ENCODE data around the gene TRIM24. TPM values are rescaled to one million over a fixed set of nuclear protein-coding genes. Genes with fewer than 3 reads are reported as not detected.

TRIM24 gene
- total RNA-seq, 4 donors from 2014 or later = 12.1 to 26.9 (median 19.6) TPM

GRCh38 chr7:138587485-138587884 is 127.4 kb downstream of the TRIM24 start:
- Histone ChIP-seq H3K4me3 (no peak overlapping the region), H3K36me3 (peaks cover 0 to 22% (median 10%) of the 10 kb centered on the region in 4 donors), H3K9me3 (no peaks in the 10 kb centered on the region), H3K4me1 (no peaks in the 10 kb centered on the region), H3K27me3 (no peaks in the 10 kb centered on the region), H3K27ac (no peak overlapping the region)
- intact Hi-C loops (cut with DNase I; ENCODE audit: low total_unique reads) = no loop called here
- in situ Hi-C loops (cut with MboI; ENCODE audit: low pct_ligation_motif_present in 1 of 4, low pct_unique_long_range_greater_than_20kb in 1 of 4, low sequenced_read_pairs in 3 of 4) = no loop called here
- WGBS, 2 donors (ENCODE audit: low coverage in 1 of 2) = 96 to 100% methylated on average over 3 to 4 of the region's 4 CpGs
- DNase-seq = no peak
- TF ChIP-seq POLR2AphosphoS5 (IDR thresholded peaks at IDR 0.05) (no peak), POLR2A (IDR thresholded peaks at IDR 0.05) (no peak), CTCF (IDR thresholded peaks at IDR 0.05) (no peak), EP300 (IDR thresholded peaks at IDR 0.05; ENCODE audit: low read depth) (no peak)

- in situ Hi-C loops (cut with MboI; ENCODE audit: low pct_ligation_motif_present in 1 of 4, low pct_unique_long_range_greater_than_20kb in 1 of 4, low sequenced_read_pairs in 3 of 4) (no loop called here), intact Hi-C loops (cut with DNase I; ENCODE audit: low total_unique reads) (no loop called here)
- Histone ChIP-seq H3K9me3 (no peaks in the 10 kb centered on the region), H3K4me3 (no peak overlapping the region), H3K27me3 (no peaks in the 10 kb centered on the region), H3K4me1 (no peaks in the 10 kb centered on the region), H3K27ac (no peak overlapping the region), H3K36me3 (peaks cover 0 to 20% (median 7%) of the 10 kb centered on the region in 4 donors)
- 97 to 100% methylated on average over 2 of the region's 2 CpGs for WGBS, 2 donors (ENCODE audit: low coverage in 1 of 2)
- no peak for DNase-seq
- no peak for TF ChIP-seq POLR2A (IDR thresholded peaks at IDR 0.05)
- no peak for TF ChIP-seq CTCF (IDR thresholded peaks at IDR 0.05)
- no peak for TF ChIP-seq EP300 (IDR thresholded peaks at IDR 0.05; ENCODE audit: low read depth)
- no peak for TF ChIP-seq POLR2AphosphoS5 (IDR thresholded peaks at IDR 0.05)
Measured at GRCh38 chr7:138588986-138589385, 128.9 kb downstream of the TRIM24 start.

GRCh38 chr7:138590154-138590553 is 130.1 kb downstream of the TRIM24 start:
- Histone ChIP-seq H3K4me3 (no peak overlapping the region), H3K36me3 (peaks cover 0 to 8% (median 2%) of the 10 kb centered on the region in 4 donors), H3K27me3 (no peaks in the 10 kb centered on the region), H3K4me1 (peaks cover 0 to 1% (median 0%) of the 10 kb centered on the region in 4 donors), H3K9me3 (no peaks in the 10 kb centered on the region), H3K27ac (no peak overlapping the region)
- no peak for TF ChIP-seq CTCF (IDR thresholded peaks at IDR 0.05)
- TF ChIP-seq EP300 (IDR thresholded peaks at IDR 0.05; ENCODE audit: low read depth) = no peak
- TF ChIP-seq POLR2A (IDR thresholded peaks at IDR 0.05) = no peak
- no peak for TF ChIP-seq POLR2AphosphoS5 (IDR thresholded peaks at IDR 0.05)
- intact Hi-C loops (cut with DNase I; ENCODE audit: low total_unique reads) = no loop called here
- in situ Hi-C loops (cut with MboI; ENCODE audit: low pct_ligation_motif_present in 1 of 4, low pct_unique_long_range_greater_than_20kb in 1 of 4, low sequenced_read_pairs in 3 of 4) = no loop called here
- WGBS, 2 donors (ENCODE audit: low coverage in 1 of 2) = 100% methylated on average over 1 of the region's 1 CpG; no CpG with 5 or more reads in 1 of the 2 donors
- no peak for DNase-seq

- H3K27ac ChIP-seq = no peak overlapping the region
- H3K4me3 ChIP-seq = no peak overlapping the region
- no peaks in the 10 kb centered on the region for H3K27me3 ChIP-seq
- TF ChIP-seq EP300 (IDR thresholded peaks at IDR 0.05; ENCODE audit: low read depth) (no peak), POLR2AphosphoS5 (IDR thresholded peaks at IDR 0.05) (no peak), CTCF (IDR thresholded peaks at IDR 0.05) (no peak), POLR2A (IDR thresholded peaks at IDR 0.05) (no peak)
- H3K4me1 ChIP-seq = peaks cover 0 to 5% (median 0%) of the 10 kb centered on the region in 4 donors
- WGBS, 2 donors (ENCODE audit: low coverage in 1 of 2) = 80 to 83% methylated on average over 2 of the region's 2 CpGs
- DNase-seq = no peak
- in situ Hi-C loops (cut with MboI; ENCODE audit: low pct_ligation_motif_present in 1 of 4, low pct_unique_long_range_greater_than_20kb in 1 of 4, low sequenced_read_pairs in 3 of 4) = no loop called here
- H3K36me3 ChIP-seq = no peaks in the 10 kb centered on the region
- H3K9me3 ChIP-seq = no peaks in the 10 kb centered on the region
- intact Hi-C loops (cut with DNase I; ENCODE audit: low total_unique reads) = no loop called here
Measured at GRCh38 chr7:138595454-138595853, 135.4 kb downstream of the TRIM24 start.
